ENCODE results near the gene APMAP. TPM values are rescaled to one million over a fixed set of nuclear protein-coding genes. Genes with fewer than 3 reads are reported as not detected.

APMAP gene
- total and polyA plus RNA-seq, 9 of the 15 experiments (the other 6 are each of a cell fraction or from before 2014, with no cell fraction given), result 6.7 to 18.2 (median 14.4) TPM

DNA sequence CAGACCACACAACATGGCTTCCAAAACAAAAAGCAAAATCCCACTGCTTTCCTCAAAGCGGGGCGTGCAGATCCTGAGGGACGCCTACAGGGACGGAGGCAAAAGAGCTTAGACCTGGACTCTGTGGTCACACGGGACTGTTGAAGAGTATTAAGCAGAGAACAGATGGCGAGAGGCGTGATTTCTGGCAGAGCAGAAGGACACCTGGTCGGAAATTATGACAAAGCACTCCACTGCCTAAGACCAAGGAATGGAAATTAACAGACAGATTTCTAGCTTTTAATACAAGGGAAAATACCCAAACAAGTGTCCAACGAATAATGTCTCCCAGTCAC lies 28.1 kb downstream of the APMAP start (continued):
- TF ChIP-seq, protein P1, sequence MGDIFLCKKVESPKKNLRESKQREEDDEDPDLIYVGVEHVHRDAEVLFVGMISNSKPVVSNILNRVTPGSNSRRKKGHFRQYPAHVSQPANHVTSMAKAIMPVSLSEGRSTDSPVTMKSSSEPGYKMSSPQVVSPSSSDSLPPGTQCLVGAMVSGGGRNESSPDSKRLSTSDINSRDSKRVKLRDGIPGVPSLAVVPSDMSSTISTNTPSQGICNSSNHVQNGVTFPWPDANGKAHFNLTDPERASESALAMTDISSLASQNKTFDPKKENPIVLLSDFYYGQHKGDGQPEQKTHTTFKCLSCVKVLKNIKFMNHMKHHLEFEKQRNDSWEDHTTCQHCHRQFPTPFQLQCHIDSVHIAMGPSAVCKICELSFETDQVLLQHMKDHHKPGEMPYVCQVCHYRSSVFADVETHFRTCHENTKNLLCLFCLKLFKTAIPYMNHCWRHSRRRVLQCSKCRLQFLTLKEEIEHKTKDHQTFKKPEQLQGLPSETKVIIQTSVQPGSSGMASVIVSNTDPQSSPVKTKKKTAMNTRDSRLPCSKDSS (IDR thresholded peaks at IDR 0.05; ENCODE audit: low read depth, partially characterized antibody), result no peak
- TF ChIP-seq, protein P2, sequence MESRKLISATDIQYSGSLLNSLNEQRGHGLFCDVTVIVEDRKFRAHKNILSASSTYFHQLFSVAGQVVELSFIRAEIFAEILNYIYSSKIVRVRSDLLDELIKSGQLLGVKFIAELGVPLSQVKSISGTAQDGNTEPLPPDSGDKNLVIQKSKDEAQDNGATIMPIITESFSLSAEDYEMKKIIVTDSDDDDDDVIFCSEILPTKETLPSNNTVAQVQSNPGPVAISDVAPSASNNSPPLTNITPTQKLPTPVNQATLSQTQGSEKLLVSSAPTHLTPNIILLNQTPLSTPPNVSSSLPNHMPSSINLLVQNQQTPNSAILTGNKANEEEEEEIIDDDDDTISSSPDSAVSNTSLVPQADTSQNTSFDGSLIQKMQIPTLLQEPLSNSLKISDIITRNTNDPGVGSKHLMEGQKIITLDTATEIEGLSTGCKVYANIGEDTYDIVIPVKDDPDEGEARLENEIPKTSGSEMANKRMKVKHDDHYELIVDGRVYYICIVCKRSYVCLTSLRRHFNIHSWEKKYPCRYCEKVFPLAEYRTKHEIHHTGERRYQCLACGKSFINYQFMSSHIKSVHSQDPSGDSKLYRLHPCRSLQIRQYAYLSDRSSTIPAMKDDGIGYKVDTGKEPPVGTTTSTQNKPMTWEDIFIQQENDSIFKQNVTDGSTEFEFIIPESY (CRISPR knock-in tag; IDR thresholded peaks at IDR 0.05), result no peak
- no peak for TF ChIP-seq KLF13 (tag; IDR thresholded peaks at IDR 0.05; ENCODE audit: borderline replicate concordance, low read depth)
- TF ChIP-seq, protein P3, sequence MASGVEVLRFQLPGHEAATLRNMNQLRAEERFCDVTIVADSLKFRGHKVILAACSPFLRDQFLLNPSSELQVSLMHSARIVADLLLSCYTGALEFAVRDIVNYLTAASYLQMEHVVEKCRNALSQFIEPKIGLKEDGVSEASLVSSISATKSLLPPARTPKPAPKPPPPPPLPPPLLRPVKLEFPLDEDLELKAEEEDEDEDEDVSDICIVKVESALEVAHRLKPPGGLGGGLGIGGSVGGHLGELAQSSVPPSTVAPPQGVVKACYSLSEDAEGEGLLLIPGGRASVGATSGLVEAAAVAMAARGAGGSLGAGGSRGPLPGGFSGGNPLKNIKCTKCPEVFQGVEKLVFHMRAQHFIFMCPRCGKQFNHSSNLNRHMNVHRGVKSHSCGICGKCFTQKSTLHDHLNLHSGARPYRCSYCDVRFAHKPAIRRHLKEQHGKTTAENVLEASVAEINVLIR (CRISPR knock-in tag; IDR thresholded peaks at IDR 0.05), result no peak
- no peak for TF ChIP-seq HDAC8 (tag; IDR thresholded peaks at IDR 0.05)

Data from K562 (cell line).